Endothelial cell of umbilical vein (primary cell): Measurements from ENCODE around the gene NFX1. TPM values are rescaled to one million over a fixed set of nuclear protein-coding genes. Genes with fewer than 3 reads are reported as not detected.

Experiments used
- Bru-seq: library from RNA; stranded (reverse); fragments of 400-500 nt; gene quantifications from one replicate; lab custom pipeline; 2021; lab: Mats Ljungman, UMichigan
- BruChase-seq, 2 experiments: library from RNA; stranded (reverse); fragments of 400-500 nt; gene quantifications; one replicate each; lab custom pipeline; 2021; lab: Mats Ljungman, UMichigan
- BruUV-seq: library from RNA; stranded (reverse); fragments of 400-500 nt; replicated peaks from 2 replicates; lab custom pipeline; 2021; lab: Mats Ljungman, UMichigan
- CTCF ChIA-PET: fragments of 300-600, 350-600 bp; sonication (Branson Sonifier 250); formaldehyde crosslinking; loops from one replicate; lab custom pipeline; 2021; ENCODE audit warnings: antibody characterized with exemption, inconsistent platforms; lab: Charles Lee
- POLR2A ChIA-PET: fragments of 300-600, 350-600 bp; sonication (Branson Sonifier 250); formaldehyde crosslinking; loops from one replicate; lab custom pipeline; 2021; ENCODE audit warnings: antibody characterized with exemption, inconsistent platforms; lab: Charles Lee
- DNase-seq: peaks from one replicate; pipeline ENCODE4 v3.0.0-alpha.2; 2011; ENCODE audit warnings: low read depth, low spot score
- FAIRE-seq: peaks from 2 replicates; lab custom pipeline; 2011; peaks lifted over from hg19 to GRCh38; lab: Jason Lieb, UNC
- H2AFZ ChIP-seq: 2 replicates; pipeline ENCODE4 v1.6.0; 2012; ENCODE audit warnings: low read depth, low read length, control low read depth, inconsistent platforms
- H3K27ac ChIP-seq: 2 replicates; pipeline ENCODE4 v1.5.1; 2011; ENCODE audit warnings: low read depth, mild to moderate bottlenecking, control low read depth, low read length, moderate library complexity; ENCODE audit not compliant: insufficient read depth
- H3K27me3 ChIP-seq, 2 experiments: 2 replicates each; pipeline versions ENCODE4 v1.6.0 to v1.6.1; 2011; ENCODE audit warnings: low read length in 2 of 2, mixed read lengths in 1 of 2; ENCODE audit not compliant: control insufficient read depth in 2 of 2, insufficient read depth in 2 of 2
- H3K36me3 ChIP-seq, 2 experiments: 2 replicates in 1 of 2; 3 replicates in 1 of 2; pipeline ENCODE4 v1.5.1; 2011; ENCODE audit warnings: low read length in 2 of 2, mild to moderate bottlenecking in 1 of 2, moderate library complexity in 1 of 2; ENCODE audit not compliant: control insufficient read depth in 2 of 2, insufficient read depth in 2 of 2; ENCODE audit errors: extremely low read depth in 1 of 2
- H3K4me1 ChIP-seq: 3 replicates; pipeline ENCODE4 v1.5.1; 2011; ENCODE audit warnings: mild to moderate bottlenecking, low read length; ENCODE audit not compliant: control insufficient read depth, insufficient read depth; ENCODE audit errors: extremely low read depth
- H3K4me2 ChIP-seq: 2 replicates; pipeline ENCODE4 v1.6.1; 2011; ENCODE audit warnings: low read length, control low read depth, mixed read lengths; ENCODE audit not compliant: insufficient read depth
- H3K4me3 ChIP-seq, 3 experiments: fragments of 200-600 bp in 1 of 3; sonication (generic), shearing (Covaris generic) in 1 of 3; replicated peaks in 1 of 3; 2 replicates each; pipeline ENCODE4 v1.5.1; 2011 to 2016; ENCODE audit warnings: control low read depth in 3 of 3, low read length in 3 of 3, mild to moderate bottlenecking in 2 of 3, inconsistent platforms in 1 of 3, low read depth in 1 of 3, moderate library complexity in 1 of 3; ENCODE audit not compliant: insufficient read depth in 1 of 3
- H3K79me2 ChIP-seq: 2 replicates; pipeline ENCODE4 v1.6.0; 2012; ENCODE audit warnings: low read length, inconsistent platforms; ENCODE audit not compliant: control insufficient read depth, insufficient read depth
- H3K9ac ChIP-seq: replicated peaks from 2 replicates; pipeline ENCODE3; 2011; ENCODE audit warnings: low read length, control low read depth; ENCODE audit not compliant: insufficient read depth; ENCODE audit errors: extremely low read depth
- H3K9me1 ChIP-seq: replicated peaks from 3 replicates; pipeline ENCODE4 v1.6.0; 2011; ENCODE audit warnings: mild to moderate bottlenecking, low read length; ENCODE audit not compliant: control insufficient read depth, insufficient read depth; ENCODE audit errors: extremely low read depth
- H3K9me3 ChIP-seq: replicated peaks from 2 replicates; pipeline ENCODE4 v1.5.1; 2012; ENCODE audit warnings: low read length, inconsistent platforms; ENCODE audit not compliant: control insufficient read depth, insufficient read depth
- H4K20me1 ChIP-seq: replicated peaks from 2 replicates; pipeline ENCODE3; 2011; ENCODE audit warnings: mild to moderate bottlenecking, low read length; ENCODE audit not compliant: control insufficient read depth, insufficient read depth; ENCODE audit errors: extremely low read depth
- CTCF ChIP-seq, 2 donors: IDR thresholded peaks; 1 replicate in 1 of 2; 2 replicates in 1 of 2; pipeline ENCODE4 v1.5.1; 2011; ENCODE audit warnings: low read length in 2 of 2, mild to moderate bottlenecking in 2 of 2, moderate library complexity in 2 of 2, control low read depth in 1 of 2, inconsistent platforms in 1 of 2, low read depth in 1 of 2; ENCODE audit not compliant: insufficient read depth in 1 of 2; ENCODE audit errors: extremely low read depth in 1 of 2
- EZH2 ChIP-seq: IDR thresholded peaks from 2 replicates; pipeline ENCODE4 v1.6.1; 2012; ENCODE audit warnings: borderline replicate concordance, low read depth, mild to moderate bottlenecking, moderate library complexity, low read length, inconsistent platforms; ENCODE audit not compliant: severe bottlenecking
- FOS ChIP-seq: IDR thresholded peaks from 2 replicates; pipeline ENCODE4 v1.6.1; 2011; ENCODE audit warnings: mild to moderate bottlenecking, low read length, moderate library complexity, borderline replicate concordance; ENCODE audit not compliant: insufficient read depth
- GATA2 ChIP-seq: IDR thresholded peaks from 2 replicates; pipeline ENCODE4 v1.7.0; 2011; ENCODE audit warnings: low read depth, mild to moderate bottlenecking, moderate library complexity, mixed read lengths, low read length; ENCODE audit not compliant: insufficient read length, insufficient read depth
- JUN ChIP-seq: IDR thresholded peaks from 2 replicates; pipeline ENCODE4 v1.6.1; 2011; ENCODE audit warnings: borderline replicate concordance, low read depth; ENCODE audit not compliant: insufficient read length, insufficient read depth
- MAX ChIP-seq: IDR thresholded peaks from 2 replicates; pipeline ENCODE4 v1.6.1; 2011; ENCODE audit not compliant: insufficient read depth, insufficient read length
- MYC ChIP-seq: IDR thresholded peaks from one replicate; pipeline ENCODE4 v1.6.1; 2011; ENCODE audit warnings: mild to moderate bottlenecking, low read depth, low read length
- POLR2A ChIP-seq: IDR thresholded peaks from 2 replicates; pipeline ENCODE4 v1.6.1; 2012; ENCODE audit warnings: low read depth, mild to moderate bottlenecking, control low read depth, low read length
- POLR2AphosphoS5 ChIP-seq: IDR thresholded peaks from 2 replicates; pipeline ENCODE4 v1.6.1; 2012; ENCODE audit warnings: low read depth, mild to moderate bottlenecking, control low read depth, low read length, moderate library complexity; ENCODE audit not compliant: insufficient read depth
- dilution Hi-C: fragments of 300-500 bp; cut with MboI; formaldehyde crosslinking; loops from one replicate; pipeline ENCODE4 v1.15.0; 2019; ENCODE audit warnings: low sequenced_read_pairs; ENCODE audit not compliant: extremely low pct_ligation_motif_present
- intact Hi-C: fragments of 100-400 bp; cut with micrococcal nuclease; formaldehyde crosslinking; loops from one replicate; pipeline ENCODE4 v1.10.0; 2022
- long read RNA-seq: library from polyadenylated mRNA; stranded (forward); transcript quantifications from one replicate; pipeline ENCODE4 v2.0.0, GENCODE V29; 2021
- polyA minus RNA-seq, 3 experiments: library from RNA; depleted of rRNA, polyadenylated mRNA; stranded (reverse); fragments of >200 nt; gene quantifications; 1 replicate in 1 of 3; 2 replicates in 2 of 3; pipeline ENCODE4 v1.2.3, GENCODE V29; 2011
- polyA plus RNA-seq, 4 experiments: library from polyadenylated mRNA; depleted of rRNA in 3 of 4; stranded (reverse) in 3 of 4; unstranded in 1 of 4; fragments of >200 nt; gene quantifications; 2 replicates each; pipeline versions ENCODE4 v1.2.1 to v1.2.3, GENCODE V29; 2011 to 2012; ENCODE audit warnings: missing spikeins in 1 of 4
- total RNA-seq: library from RNA; stranded (reverse); gene quantifications from 2 replicates; pipeline ENCODE4 v1.2.3, GENCODE V29; 2021

The NFX1 gene
- total RNA-seq = 21.7 and 22.1 TPM in 2 replicates
- polyA plus RNA-seq = 17.4 and 19.3 TPM in 2 replicates
- polyA plus RNA-seq (2011; cell fraction: cytosol; rRNA removed) = 15.0 and 15.5 TPM in 2 replicates
- 32.6 and 37.9 TPM in 2 replicates for polyA plus RNA-seq (2011; cell fraction: nucleus; rRNA removed)
- polyA plus RNA-seq (2012) = 17.0 and 17.5 TPM in 2 replicates
- polyA minus RNA-seq = 44.7 and 57.5 TPM in 2 replicates
- 48.2 TPM for polyA minus RNA-seq (2011; cell fraction: cytosol; rRNA and poly(A)+ RNA removed)
- 25.0 and 26.8 TPM in 2 replicates for polyA minus RNA-seq (2011; cell fraction: nucleus; rRNA and poly(A)+ RNA removed)
- percentile 77 among the genes with signal in this experiment for Bru-seq, nascent RNA
- percentile 62 among the genes with signal in this experiment for BruChase-seq, experiment 1, labeled RNA remaining after a 6-hour chase
- percentile 67 among the genes with signal in this experiment for BruChase-seq, experiment 2, labeled RNA remaining after a 2-hour chase
- long read RNA-seq, full-length matches to known transcripts = 11 of 53 reads
- long read RNA-seq, partial matches to known transcripts = 24 of 53 reads
- long read RNA-seq, other reads (novel, unspliced or antisense) = 18 of 53 reads

- FAIRE-seq = peak; percentile 99
Observed at GRCh38 chr9:33290247-33291030, at the start of gene NFX1. Gene NFX1 (plus strand): TSS chr9:33290516. CDS start chr9:33290573, 57 bp downstream.

More at GRCh38 chr9:33290247-33291030, at the start of gene NFX1:
- Histone ChIP-seq H3K9me3 (no peaks in the 10 kb centered on the region), H3K9ac (peak within 1 kb of the TSS; percentile 100), H3K27ac (peak within 1 kb of the TSS; percentile 92), H4K20me1 (no peaks in the 10 kb centered on the region), H3K9me1 (no peaks in the 10 kb centered on the region), H3K4me3 (peak within 1 kb of the TSS; percentile 57 to 79 (median 78)), H2AFZ (peak within 1 kb of the TSS; percentile 58), H3K79me2 (peaks cover 36% of the 10 kb centered on the region), H3K4me1 (peaks cover 13% of the 10 kb centered on the region), H3K27me3 (no peaks in the 10 kb centered on the region), H3K36me3 (peaks cover 2 to 8% of the 10 kb centered on the region in 2 experiments), H3K4me2 (peak within 1 kb of the TSS; percentile 95)
- DNase-seq = peak; percentile 99
- ChIA-PET CTCF (interaction anchor here (0.6 to 2.8 kb wide), 15 partner anchors 17 to 334 kb away, joined by 3 to 31 read pairs (median 5); no protein-coding TSS in a partner anchor), POLR2A (interaction anchor here (0.6 to 1.6 kb wide), 11 partner anchors 17 to 487 kb away, joined by 3 to 13 read pairs (median 5); partner anchors contain the start of genes BAG1, CHMP5 and NOL6)
- peak; percentile 90 for TF ChIP-seq POLR2AphosphoS5
- no peak for TF ChIP-seq CTCF (IDR thresholded peaks at IDR 0.05; ENCODE audit: extremely low read depth in 1 of 2, insufficient read depth in 1 of 2, low read depth in 1 of 2, low read length in 2 of 2)
- no peak for TF ChIP-seq EZH2
- no peak for TF ChIP-seq GATA2
- TF ChIP-seq MAX = peak; percentile 97
- no peak for TF ChIP-seq JUN
- TF ChIP-seq MYC = no peak
- TF ChIP-seq POLR2A = peak; percentile 95
- no peak for TF ChIP-seq FOS
- dilution Hi-C loops (no loop called here), intact Hi-C loops (loop anchor here (1.0 to 2.0 kb wide), 6 partner anchors 26 to 218 kb away; partner anchors contain the start of gene BAG1)
- TSS peak; percentile 55 for BruUV-seq
